ENCODE results near the gene C13orf42. TPM values are rescaled to one million over a fixed set of nuclear protein-coding genes. Genes with fewer than 3 reads are reported as not detected.

The C13orf42 gene
- polyA plus RNA-seq, 2 of the 4 experiments (the other 2 are of a cell fraction) = not detected

DNA sequence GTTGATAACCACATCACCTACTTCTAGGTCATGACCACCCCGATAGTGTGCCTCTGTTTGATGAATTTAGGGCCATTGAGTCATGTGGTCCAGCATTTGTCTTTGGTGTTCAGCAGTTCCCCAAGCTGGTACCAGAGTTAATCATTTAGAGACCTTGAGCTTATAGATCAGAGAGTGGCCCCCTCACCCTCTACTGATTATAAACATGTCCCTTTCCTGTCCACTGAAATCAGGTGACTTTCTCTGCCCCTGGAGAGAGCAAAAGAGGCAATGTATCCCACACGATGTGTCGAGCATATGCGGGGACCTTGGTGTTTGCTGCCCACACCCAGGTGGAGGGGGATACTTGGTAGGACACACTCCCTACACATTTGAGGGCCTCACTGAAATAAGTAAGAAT lies 46.3 kb downstream of the C13orf42 start:
- ChIA-PET POLR2A (no interaction called here), CTCF (no interaction called here)
- no peak overlapping the region for H3K4me3 ChIP-seq
- FAIRE-seq (no peak), ATAC-seq (no peak), DNase-seq (ENCODE audit: low read depth in 1 of 2, low spot score in 1 of 2) (no peak)
- TF ChIP-seq JUN (IDR thresholded peaks at IDR 0.05) (no peak), KDM5A (IDR thresholded peaks at IDR 0.05) (no peak), SREBF2 (IDR thresholded peaks at IDR 0.05) (no peak), TP53 (CRISPR knock-in tag; IDR thresholded peaks at IDR 0.05) (no peak)
- no peak overlapping the region for H3K4me2 ChIP-seq
- no peaks in the 10 kb centered on the region for H3K4me1 ChIP-seq
- 85% methylated on average over 4 of the region's 4 CpGs for WGBS (ENCODE audit: missing lambda C conversion rate)
- no peak overlapping the region for H3K27ac ChIP-seq
- no peaks in the 10 kb centered on the region for H3K9me3 ChIP-seq

DNA sequence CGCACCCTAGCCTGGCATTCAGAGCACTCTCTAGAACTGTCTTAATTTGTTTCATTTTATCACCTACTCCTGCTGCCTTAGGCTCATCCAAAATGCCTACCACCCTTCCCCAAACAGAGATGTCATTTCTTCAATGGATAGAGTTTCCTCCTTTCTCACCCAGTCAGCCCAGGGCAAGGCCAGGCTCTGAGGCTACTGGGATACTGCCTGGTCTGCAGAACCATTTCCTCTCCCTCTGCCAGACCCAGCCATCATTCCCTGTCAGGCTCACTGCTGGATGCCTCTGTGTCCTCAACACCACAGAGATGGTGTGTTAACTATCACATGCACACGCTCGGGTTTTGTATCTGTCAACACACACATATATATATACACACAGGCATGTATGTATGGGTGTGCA lies 47.2 kb downstream of the C13orf42 start:
- H3K4me2 ChIP-seq = no peak overlapping the region
- no peaks in the 10 kb centered on the region for H3K4me1 ChIP-seq
- H3K27ac ChIP-seq = no peak overlapping the region
- ChIA-PET POLR2A (no interaction called here), CTCF (no interaction called here)
- no peaks in the 10 kb centered on the region for H3K9me3 ChIP-seq
- ATAC-seq (no peak), FAIRE-seq (no peak), DNase-seq (ENCODE audit: low read depth in 1 of 2, low spot score in 1 of 2) (no peak)
- no peak for TF ChIP-seq HOXB5 (CRISPR knock-in tag; IDR thresholded peaks at IDR 0.05)
- TF ChIP-seq JUN (IDR thresholded peaks at IDR 0.05) = no peak
- no peak for TF ChIP-seq JUNB (IDR thresholded peaks at IDR 0.05)
- no peak for TF ChIP-seq HEYL (CRISPR knock-in tag; IDR thresholded peaks at IDR 0.05)
- TF ChIP-seq, protein P1, sequence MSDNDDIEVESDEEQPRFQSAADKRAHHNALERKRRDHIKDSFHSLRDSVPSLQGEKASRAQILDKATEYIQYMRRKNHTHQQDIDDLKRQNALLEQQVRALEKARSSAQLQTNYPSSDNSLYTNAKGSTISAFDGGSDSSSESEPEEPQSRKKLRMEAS (IDR thresholded peaks at IDR 0.05) = no peak
- TF ChIP-seq, protein P2, sequence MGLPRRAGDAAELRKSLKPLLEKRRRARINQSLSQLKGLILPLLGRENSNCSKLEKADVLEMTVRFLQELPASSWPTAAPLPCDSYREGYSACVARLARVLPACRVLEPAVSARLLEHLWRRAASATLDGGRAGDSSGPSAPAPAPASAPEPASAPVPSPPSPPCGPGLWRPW (IDR thresholded peaks at IDR 0.05) = no peak
- no peak for TF ChIP-seq CHD4 (IDR thresholded peaks at IDR 0.05; ENCODE audit: borderline replicate concordance)
- TF ChIP-seq FOSB (CRISPR knock-in tag; IDR thresholded peaks at IDR 0.05) = no peak
- TF ChIP-seq BHLHE40 (IDR thresholded peaks at IDR 0.05; ENCODE audit: low read depth, low read length) = no peak
- TF ChIP-seq EHMT2 (IDR thresholded peaks at IDR 0.05; ENCODE audit: low read depth) = no peak
- WGBS (ENCODE audit: missing lambda C conversion rate) = 90% methylated on average over 3 of the region's 3 CpGs
- no peak overlapping the region for H3K4me3 ChIP-seq

DNA sequence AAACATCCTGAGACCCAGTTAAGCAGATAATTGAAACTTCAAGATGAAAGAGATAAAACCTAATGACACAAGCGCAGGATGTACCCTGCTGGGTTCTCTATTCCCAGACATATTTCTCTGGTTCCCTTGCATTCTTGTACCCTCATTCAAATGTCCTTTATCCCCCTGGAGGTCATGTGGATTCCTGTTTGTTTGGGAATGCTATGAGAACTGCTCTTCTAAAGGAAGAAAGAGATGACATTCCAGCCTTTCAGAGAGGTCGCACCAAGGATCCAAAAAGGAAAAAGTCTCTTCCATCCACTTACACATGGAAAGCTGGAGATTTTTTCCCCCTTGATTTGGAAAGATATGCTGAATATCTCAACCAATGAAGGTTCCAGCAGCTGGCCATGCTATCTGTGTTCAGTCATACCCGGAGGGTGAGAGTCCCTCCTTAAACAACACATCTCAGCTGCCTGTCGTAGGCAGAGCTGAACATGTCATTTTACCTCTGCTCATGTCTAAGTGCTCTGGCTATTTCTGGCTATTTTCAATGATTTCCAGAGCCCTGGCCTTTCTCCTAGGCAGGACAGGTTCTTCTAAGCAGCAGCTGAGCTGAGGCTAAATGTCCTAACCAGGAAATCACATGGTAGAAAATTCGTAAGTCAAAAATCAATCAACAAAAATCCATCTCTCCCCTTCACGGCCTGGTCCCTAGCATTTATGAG lies 52.5 kb downstream of the C13orf42 start:
- Histone ChIP-seq H3K4me3 (no peak overlapping the region), H3K27ac (no peak overlapping the region), H3K4me1 (no peaks in the 10 kb centered on the region), H3K9me3 (no peaks in the 10 kb centered on the region), H3K4me2 (no peak overlapping the region)
- FAIRE-seq (no peak), ATAC-seq (no peak), DNase-seq (ENCODE audit: low read depth in 1 of 2, low spot score in 1 of 2) (no peak)
- TF ChIP-seq POLR2A (IDR thresholded peaks at IDR 0.05; ENCODE audit: low read length) = no peak
- TF ChIP-seq KDM5A (IDR thresholded peaks at IDR 0.05) = no peak
- TF ChIP-seq, protein P3, sequence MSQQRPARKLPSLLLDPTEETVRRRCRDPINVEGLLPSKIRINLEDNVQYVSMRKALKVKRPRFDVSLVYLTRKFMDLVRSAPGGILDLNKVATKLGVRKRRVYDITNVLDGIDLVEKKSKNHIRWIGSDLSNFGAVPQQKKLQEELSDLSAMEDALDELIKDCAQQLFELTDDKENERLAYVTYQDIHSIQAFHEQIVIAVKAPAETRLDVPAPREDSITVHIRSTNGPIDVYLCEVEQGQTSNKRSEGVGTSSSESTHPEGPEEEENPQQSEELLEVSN (IDR thresholded peaks at IDR 0.05; ENCODE audit: borderline replicate concordance, low read depth) = no peak
- TF ChIP-seq HOXA7 (CRISPR knock-in tag; IDR thresholded peaks at IDR 0.05) = no peak
- TF ChIP-seq MAFK (IDR thresholded peaks at IDR 0.05; ENCODE audit: partially characterized antibody) = no peak
- TF ChIP-seq, protein P4, sequence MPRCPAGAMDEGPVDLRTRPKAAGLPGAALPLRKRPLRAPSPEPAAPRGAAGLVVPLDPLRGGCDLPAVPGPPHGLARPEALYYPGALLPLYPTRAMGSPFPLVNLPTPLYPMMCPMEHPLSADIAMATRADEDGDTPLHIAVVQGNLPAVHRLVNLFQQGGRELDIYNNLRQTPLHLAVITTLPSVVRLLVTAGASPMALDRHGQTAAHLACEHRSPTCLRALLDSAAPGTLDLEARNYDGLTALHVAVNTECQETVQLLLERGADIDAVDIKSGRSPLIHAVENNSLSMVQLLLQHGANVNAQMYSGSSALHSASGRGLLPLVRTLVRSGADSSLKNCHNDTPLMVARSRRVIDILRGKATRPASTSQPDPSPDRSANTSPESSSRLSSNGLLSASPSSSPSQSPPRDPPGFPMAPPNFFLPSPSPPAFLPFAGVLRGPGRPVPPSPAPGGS (IDR thresholded peaks at IDR 0.05) = no peak
- no peak for TF ChIP-seq KDM1A (IDR thresholded peaks at IDR 0.05; ENCODE audit: low read depth)
- TF ChIP-seq POLR2AphosphoS2 (conservative IDR thresholded peaks at IDR 0.05; ENCODE audit: low read length) = no peak
- no peak for TF ChIP-seq HEYL (CRISPR knock-in tag; IDR thresholded peaks at IDR 0.05)
- no peak for TF ChIP-seq HOXB5 (CRISPR knock-in tag; IDR thresholded peaks at IDR 0.05)
- no peak for TF ChIP-seq RCOR1 (IDR thresholded peaks at IDR 0.05; ENCODE audit: low read depth, low read length)
- no peak for TF ChIP-seq CBX8 (IDR thresholded peaks at IDR 0.05)
- no peak for TF ChIP-seq MAZ (IDR thresholded peaks at IDR 0.05; ENCODE audit: borderline replicate concordance, low read depth, low read length)
- no peak for TF ChIP-seq REST (IDR thresholded peaks at IDR 0.05)
- no peak for TF ChIP-seq NR3C1 (IDR thresholded peaks at IDR 0.05)
- no peak for TF ChIP-seq EHF (CRISPR knock-in tag; IDR thresholded peaks at IDR 0.05)
- TF ChIP-seq, protein P5, sequence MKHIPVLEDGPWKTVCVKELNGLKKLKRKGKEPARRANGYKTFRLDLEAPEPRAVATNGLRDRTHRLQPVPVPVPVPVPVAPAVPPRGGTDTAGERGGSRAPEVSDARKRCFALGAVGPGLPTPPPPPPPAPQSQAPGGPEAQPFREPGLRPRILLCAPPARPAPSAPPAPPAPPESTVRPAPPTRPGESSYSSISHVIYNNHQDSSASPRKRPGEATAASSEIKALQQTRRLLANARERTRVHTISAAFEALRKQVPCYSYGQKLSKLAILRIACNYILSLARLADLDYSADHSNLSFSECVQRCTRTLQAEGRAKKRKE (CRISPR knock-in tag; IDR thresholded peaks at IDR 0.05; ENCODE audit: low read depth) = no peak
- TF ChIP-seq, protein P2 (IDR thresholded peaks at IDR 0.05) = no peak
- ChIA-PET POLR2A (no interaction called here), CTCF (interaction anchor here (0.7 to 1.5 kb wide), 2 partner anchors 11 to 13 kb away, joined by 3 to 5 read pairs; no protein-coding TSS in a partner anchor)
- 82% methylated on average over 6 of the region's 6 CpGs for WGBS (ENCODE audit: missing lambda C conversion rate)
